GM23338 (cell line): Measurements from ENCODE around the gene TMEM273. TPM values are rescaled to one million over a fixed set of nuclear protein-coding genes. Genes with fewer than 3 reads are reported as not detected.

Experiments
- ATAC-seq: fragments of 200-7000 bp; cut with Tn5 transposase; 3 replicates; pipeline ENCODE4 v1.9.1; 2020
- DNase-seq: peaks from one replicate; pipeline ENCODE4 v3.0.0-alpha.2; 2015; ENCODE audit warnings: low spot score
- H2AFZ ChIP-seq: fragments of 200-600 bp; sonication (generic); 2 replicates; pipeline ENCODE4 v1.8.0; 2016; ENCODE audit warnings: antibody characterized with exemption, mild to moderate bottlenecking, moderate library complexity
- H3F3A ChIP-seq: fragments of 200-600 bp; sonication (generic); replicated peaks from 2 replicates; pipeline ENCODE4 v1.8.0; 2017; ENCODE audit warnings: antibody characterized with exemption, mixed run types, low read depth
- H3K27ac ChIP-seq: fragments of 200-600 bp; sonication (generic); 2 replicates; pipeline ENCODE4 v1.6.1; 2016; ENCODE audit warnings: low read depth
- H3K27me3 ChIP-seq: fragments of 200-600 bp; sonication (generic); 2 replicates; pipeline ENCODE4 v1.8.0; 2016; ENCODE audit warnings: mild to moderate bottlenecking, mixed run types, moderate library complexity; ENCODE audit not compliant: insufficient read depth
- H3K36me3 ChIP-seq: fragments of 200-600 bp; sonication (generic); 2 replicates; pipeline ENCODE4 v1.8.0; 2016; ENCODE audit warnings: mild to moderate bottlenecking; ENCODE audit not compliant: insufficient read depth
- H3K4me1 ChIP-seq: fragments of 200-600 bp; sonication (generic); 2 replicates; pipeline ENCODE4 v1.8.0; 2016; ENCODE audit warnings: mild to moderate bottlenecking, moderate library complexity; ENCODE audit not compliant: insufficient read depth
- H3K4me2 ChIP-seq: fragments of 200-600 bp; sonication (generic); 2 replicates; pipeline ENCODE4 v1.7.1; 2017; ENCODE audit warnings: mixed run types
- H3K4me3 ChIP-seq: fragments of 200-600 bp; sonication (generic); 2 replicates; pipeline ENCODE4 v1.6.1; 2016; ENCODE audit warnings: mixed run types
- H3K79me2 ChIP-seq: fragments of 200-600 bp; sonication (generic); replicated peaks from 2 replicates; pipeline ENCODE4 v1.8.0; 2017; ENCODE audit warnings: mild to moderate bottlenecking; ENCODE audit not compliant: insufficient read depth
- H3K9me2 ChIP-seq: fragments of 200-600 bp; sonication (generic); 2 replicates; pipeline ENCODE4 v1.8.0; 2017; ENCODE audit not compliant: insufficient read depth
- H4K20me1 ChIP-seq: fragments of 200-600 bp; sonication (generic); replicated peaks from 2 replicates; pipeline ENCODE4 v1.8.0; 2017; ENCODE audit warnings: mild to moderate bottlenecking; ENCODE audit not compliant: insufficient read depth
- H3K27ac Mint-ChIP-seq: 2 replicates; pipeline ENCODE4 v1.8.0; 2020; ENCODE audit warnings: inconsistent platforms, mild to moderate bottlenecking, moderate library complexity, mixed read lengths
- H3K27me3 Mint-ChIP-seq: 3 replicates; pipeline ENCODE4 v1.8.0; 2022; ENCODE audit warnings: low read depth, mild to moderate bottlenecking, moderate library complexity, mixed read lengths, inconsistent platforms; ENCODE audit not compliant: insufficient read depth, poor library complexity
- H3K36me3 Mint-ChIP-seq: 3 replicates; pipeline ENCODE4 v1.8.0; 2021; ENCODE audit warnings: low read depth, mild to moderate bottlenecking, inconsistent platforms, moderate library complexity, mixed read lengths
- H3K4me1 Mint-ChIP-seq: 3 replicates; pipeline ENCODE4 v1.8.0; 2020; ENCODE audit warnings: mild to moderate bottlenecking, inconsistent platforms, mixed read lengths
- H3K4me3 Mint-ChIP-seq: 3 replicates; pipeline ENCODE4 v1.8.0; 2021; ENCODE audit warnings: moderate library complexity, mild to moderate bottlenecking, inconsistent platforms, mixed read lengths
- H3K9me3 Mint-ChIP-seq: 3 replicates; pipeline ENCODE4 v1.8.0; 2020; ENCODE audit warnings: moderate library complexity, mild to moderate bottlenecking, inconsistent platforms, mixed read lengths
- CREB1 ChIP-seq: fragments of 250-450 bp; sonication (Bioruptor Pico); IDR thresholded peaks from 2 replicates; pipeline ENCODE4 v1.5.0; 2020; ENCODE audit warnings: low read depth, mild to moderate bottlenecking, moderate library complexity
- EZH2 ChIP-seq: fragments of 200-600 bp; sonication (generic); IDR thresholded peaks from one replicate; pipeline ENCODE4 v1.8.0; 2017; ENCODE audit warnings: antibody characterized with exemption, mild to moderate bottlenecking, low read depth; ENCODE audit not compliant: unreplicated experiment
- EZH2phosphoT487 ChIP-seq: fragments of 200-600 bp; sonication (generic); IDR thresholded peaks from one replicate; pipeline ENCODE4 v1.8.1; 2018; ENCODE audit warnings: antibody characterized with exemption; ENCODE audit not compliant: unreplicated experiment
- POLR2AphosphoS5 ChIP-seq: IDR thresholded peaks from 2 replicates; pipeline ENCODE4 v1.6.1; 2016; ENCODE audit warnings: antibody characterized with exemption, low read depth
- ZNF114 ChIP-seq: fragments of 250-450 bp; sonication (Bioruptor Pico); IDR thresholded peaks from 2 replicates; pipeline ENCODE4 v1.5.0; 2020; ENCODE audit warnings: mild to moderate bottlenecking, moderate library complexity
- ZNF331 ChIP-seq: fragments of 250-450 bp; sonication (Bioruptor Pico); IDR thresholded peaks from 2 replicates; pipeline ENCODE4 v1.5.0; 2020; ENCODE audit warnings: low read depth, mild to moderate bottlenecking, moderate library complexity
- polyA plus RNA-seq: library from polyadenylated mRNA; unstranded; fragments of >200 nt; fragmentation: Nextera tagmentation; extraction: Ambion mirVana; gene quantifications from 2 replicates; pipeline ENCODE4 v1.2.1, GENCODE V29; 2016
- total RNA-seq: library from RNA; depleted of rRNA; stranded (reverse); fragments of >200 nt; shearing (Covaris generic); gene quantifications from 2 replicates; pipeline ENCODE4 v1.2.3, GENCODE V29; 2014
- TF ChIP-seq, protein P1 (sequence below): fragments of 250-450 bp; sonication (Bioruptor Pico); IDR thresholded peaks from 2 replicates; pipeline ENCODE4 v1.5.0; 2020; ENCODE audit warnings: mild to moderate bottlenecking, moderate library complexity
- TF ChIP-seq, protein P2 (sequence below), 2 experiments: fragments of 200-600 bp in 1 of 2; sonication (generic) in 1 of 2; conservative IDR thresholded peaks; 2 replicates each; pipeline versions ENCODE4 v1.5.1 to v1.6.1; 2016 to 2017; ENCODE audit warnings: antibody characterized with exemption in 2 of 2, low read depth in 2 of 2, mild to moderate bottlenecking in 2 of 2, moderate library complexity in 1 of 2
- TF ChIP-seq, protein P3 (sequence below): IDR thresholded peaks from one replicate; pipeline ENCODE4 v1.6.1; 2018; ENCODE audit warnings: antibody characterized with exemption; ENCODE audit not compliant: unreplicated experiment

The TMEM273 gene
- total and polyA plus RNA-seq, 2 experiments from 2014 or later, result not detected

DNA sequence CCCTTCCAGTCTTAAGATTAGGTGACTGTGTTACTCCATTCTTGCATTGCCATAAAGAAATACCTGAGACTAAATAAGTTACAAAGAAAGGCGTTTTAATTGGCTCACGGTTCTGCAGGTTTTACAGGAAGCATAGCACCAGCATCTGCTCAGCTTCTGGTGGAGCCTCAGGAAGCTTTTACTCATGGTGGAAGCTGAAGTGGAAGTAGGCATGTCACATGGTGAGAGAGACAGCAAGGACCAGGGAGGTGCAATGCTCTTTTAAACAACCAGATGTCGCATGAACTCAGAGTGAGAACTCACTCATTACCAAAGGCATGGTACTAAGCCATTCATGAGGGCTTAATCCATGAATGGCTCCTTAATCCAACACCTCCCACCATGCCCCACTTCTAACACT is 34.0 kb upstream of the TMEM273 start:
- H3K79me2 ChIP-seq, result no peaks in the 10 kb centered on the region
- DNase-seq (no peak), ATAC-seq (no peak)

DNA sequence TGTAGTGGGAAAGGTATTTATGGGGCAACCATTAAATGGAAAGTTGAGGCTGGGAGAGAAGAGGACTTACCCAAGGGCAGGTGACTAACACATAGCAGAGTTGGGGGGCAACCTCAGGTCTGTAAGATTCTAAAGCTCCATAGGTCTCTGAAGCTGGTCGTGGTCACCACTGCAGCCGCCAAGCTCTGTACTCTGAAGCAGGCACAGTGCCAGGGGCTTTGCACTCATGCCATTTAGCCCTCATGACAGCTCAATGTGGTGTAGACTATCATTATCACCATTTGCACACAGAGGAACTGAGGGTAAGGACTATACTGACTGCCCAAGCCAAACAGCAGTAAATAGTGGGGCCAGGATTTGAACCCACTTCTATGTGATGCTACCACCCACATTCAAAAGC is 32.5 kb upstream of the TMEM273 start:
- Histone ChIP-seq H3K27me3 (no peaks in the 10 kb centered on the region), H3K27ac (no peak overlapping the region), H3K4me2 (no peak overlapping the region), H3K4me3 (no peak overlapping the region), H3K79me2 (no peaks in the 10 kb centered on the region), H2AFZ (no peak overlapping the region), H4K20me1 (no peaks in the 10 kb centered on the region), H3K9me2 (no peaks in the 10 kb centered on the region; the same call in 1 of the 2 replicates), H3K36me3 (no peaks in the 10 kb centered on the region), H3F3A (no peaks in the 10 kb centered on the region), H3K4me1 (no peaks in the 10 kb centered on the region)
- Mint-ChIP-seq H3K9me3 (no peaks in the 10 kb centered on the region), H3K27ac (no peak overlapping the region), H3K36me3 (no peaks in the 10 kb centered on the region; the same call in 2 of the 3 replicates), H3K4me3 (no peak overlapping the region), H3K4me1 (peaks cover 3% of the 10 kb centered on the region; the same call in 2 of the 3 replicates), H3K27me3 (no peaks in the 10 kb centered on the region)
- DNase-seq (no peak), ATAC-seq (no peak)
- TF ChIP-seq, protein P1, sequence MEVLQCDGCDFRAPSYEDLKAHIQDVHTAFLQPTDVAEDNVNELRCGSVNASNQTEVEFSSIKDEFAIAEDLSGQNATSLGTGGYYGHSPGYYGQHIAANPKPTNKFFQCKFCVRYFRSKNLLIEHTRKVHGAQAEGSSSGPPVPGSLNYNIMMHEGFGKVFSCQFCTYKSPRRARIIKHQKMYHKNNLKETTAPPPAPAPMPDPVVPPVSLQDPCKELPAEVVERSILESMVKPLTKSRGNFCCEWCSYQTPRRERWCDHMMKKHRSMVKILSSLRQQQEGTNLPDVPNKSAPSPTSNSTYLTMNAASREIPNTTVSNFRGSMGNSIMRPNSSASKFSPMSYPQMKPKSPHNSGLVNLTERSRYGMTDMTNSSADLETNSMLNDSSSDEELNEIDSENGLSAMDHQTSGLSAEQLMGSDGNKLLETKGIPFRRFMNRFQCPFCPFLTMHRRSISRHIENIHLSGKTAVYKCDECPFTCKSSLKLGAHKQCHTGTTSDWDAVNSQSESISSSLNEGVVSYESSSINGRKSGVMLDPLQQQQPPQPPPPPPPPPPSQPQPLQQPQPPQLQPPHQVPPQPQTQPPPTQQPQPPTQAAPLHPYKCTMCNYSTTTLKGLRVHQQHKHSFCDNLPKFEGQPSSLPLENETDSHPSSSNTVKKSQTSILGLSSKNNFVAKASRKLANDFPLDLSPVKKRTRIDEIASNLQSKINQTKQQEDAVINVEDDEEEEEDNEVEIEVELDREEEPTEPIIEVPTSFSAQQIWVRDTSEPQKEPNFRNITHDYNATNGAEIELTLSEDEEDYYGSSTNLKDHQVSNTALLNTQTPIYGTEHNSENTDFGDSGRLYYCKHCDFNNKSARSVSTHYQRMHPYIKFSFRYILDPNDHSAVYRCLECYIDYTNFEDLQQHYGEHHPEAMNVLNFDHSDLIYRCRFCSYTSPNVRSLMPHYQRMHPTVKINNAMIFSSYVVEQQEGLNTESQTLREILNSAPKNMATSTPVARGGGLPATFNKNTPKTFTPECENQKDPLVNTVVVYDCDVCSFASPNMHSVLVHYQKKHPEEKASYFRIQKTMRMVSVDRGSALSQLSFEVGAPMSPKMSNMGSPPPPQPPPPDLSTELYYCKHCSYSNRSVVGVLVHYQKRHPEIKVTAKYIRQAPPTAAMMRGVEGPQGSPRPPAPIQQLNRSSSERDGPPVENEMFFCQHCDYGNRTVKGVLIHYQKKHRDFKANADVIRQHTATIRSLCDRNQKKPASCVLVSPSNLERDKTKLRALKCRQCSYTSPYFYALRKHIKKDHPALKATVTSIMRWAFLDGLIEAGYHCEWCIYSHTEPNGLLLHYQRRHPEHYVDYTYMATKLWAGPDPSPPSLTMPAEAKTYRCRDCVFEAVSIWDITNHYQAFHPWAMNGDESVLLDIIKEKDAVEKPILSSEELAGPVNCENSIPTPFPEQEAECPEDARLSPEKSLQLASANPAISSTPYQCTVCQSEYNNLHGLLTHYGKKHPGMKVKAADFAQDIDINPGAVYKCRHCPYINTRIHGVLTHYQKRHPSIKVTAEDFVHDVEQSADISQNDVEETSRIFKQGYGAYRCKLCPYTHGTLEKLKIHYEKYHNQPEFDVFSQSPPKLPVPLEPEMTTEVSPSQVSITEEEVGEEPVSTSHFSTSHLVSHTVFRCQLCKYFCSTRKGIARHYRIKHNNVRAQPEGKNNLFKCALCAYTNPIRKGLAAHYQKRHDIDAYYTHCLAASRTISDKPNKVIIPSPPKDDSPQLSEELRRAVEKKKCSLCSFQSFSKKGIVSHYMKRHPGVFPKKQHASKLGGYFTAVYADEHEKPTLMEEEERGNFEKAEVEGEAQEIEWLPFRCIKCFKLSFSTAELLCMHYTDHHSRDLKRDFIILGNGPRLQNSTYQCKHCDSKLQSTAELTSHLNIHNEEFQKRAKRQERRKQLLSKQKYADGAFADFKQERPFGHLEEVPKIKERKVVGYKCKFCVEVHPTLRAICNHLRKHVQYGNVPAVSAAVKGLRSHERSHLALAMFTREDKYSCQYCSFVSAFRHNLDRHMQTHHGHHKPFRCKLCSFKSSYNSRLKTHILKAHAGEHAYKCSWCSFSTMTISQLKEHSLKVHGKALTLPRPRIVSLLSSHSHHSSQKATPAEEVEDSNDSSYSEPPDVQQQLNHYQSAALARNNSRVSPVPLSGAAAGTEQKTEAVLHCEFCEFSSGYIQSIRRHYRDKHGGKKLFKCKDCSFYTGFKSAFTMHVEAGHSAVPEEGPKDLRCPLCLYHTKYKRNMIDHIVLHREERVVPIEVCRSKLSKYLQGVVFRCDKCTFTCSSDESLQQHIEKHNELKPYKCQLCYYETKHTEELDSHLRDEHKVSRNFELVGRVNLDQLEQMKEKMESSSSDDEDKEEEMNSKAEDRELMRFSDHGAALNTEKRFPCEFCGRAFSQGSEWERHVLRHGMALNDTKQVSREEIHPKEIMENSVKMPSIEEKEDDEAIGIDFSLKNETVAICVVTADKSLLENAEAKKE (CRISPR knock-in tag), result no peak
- TF ChIP-seq CREB1 (no peak), POLR2AphosphoS5 (no peak), ZNF331 (no peak)

More for the DNA sequence above, 34.0 kb upstream of the TMEM273 start:
- no peaks in the 10 kb centered on the region for H3K4me1 ChIP-seq
- no peaks in the 10 kb centered on the region for H4K20me1 ChIP-seq
- no peak overlapping the region for H3K4me2 ChIP-seq
- H3K4me3 ChIP-seq, result no peak overlapping the region
- TF ChIP-seq EZH2 (no peak), ZNF331 (no peak), ZNF114 (no peak), EZH2phosphoT487 (no peak)
- TF ChIP-seq, protein P2, sequence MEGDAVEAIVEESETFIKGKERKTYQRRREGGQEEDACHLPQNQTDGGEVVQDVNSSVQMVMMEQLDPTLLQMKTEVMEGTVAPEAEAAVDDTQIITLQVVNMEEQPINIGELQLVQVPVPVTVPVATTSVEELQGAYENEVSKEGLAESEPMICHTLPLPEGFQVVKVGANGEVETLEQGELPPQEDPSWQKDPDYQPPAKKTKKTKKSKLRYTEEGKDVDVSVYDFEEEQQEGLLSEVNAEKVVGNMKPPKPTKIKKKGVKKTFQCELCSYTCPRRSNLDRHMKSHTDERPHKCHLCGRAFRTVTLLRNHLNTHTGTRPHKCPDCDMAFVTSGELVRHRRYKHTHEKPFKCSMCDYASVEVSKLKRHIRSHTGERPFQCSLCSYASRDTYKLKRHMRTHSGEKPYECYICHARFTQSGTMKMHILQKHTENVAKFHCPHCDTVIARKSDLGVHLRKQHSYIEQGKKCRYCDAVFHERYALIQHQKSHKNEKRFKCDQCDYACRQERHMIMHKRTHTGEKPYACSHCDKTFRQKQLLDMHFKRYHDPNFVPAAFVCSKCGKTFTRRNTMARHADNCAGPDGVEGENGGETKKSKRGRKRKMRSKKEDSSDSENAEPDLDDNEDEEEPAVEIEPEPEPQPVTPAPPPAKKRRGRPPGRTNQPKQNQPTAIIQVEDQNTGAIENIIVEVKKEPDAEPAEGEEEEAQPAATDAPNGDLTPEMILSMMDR (conservative IDR thresholded peaks at IDR 0.05; ENCODE audit: low read depth in 2 of 2), result peak in 1 of 2 experiments; percentile 14; a peak in 1 of 4 replicates
- TF ChIP-seq, protein P3, sequence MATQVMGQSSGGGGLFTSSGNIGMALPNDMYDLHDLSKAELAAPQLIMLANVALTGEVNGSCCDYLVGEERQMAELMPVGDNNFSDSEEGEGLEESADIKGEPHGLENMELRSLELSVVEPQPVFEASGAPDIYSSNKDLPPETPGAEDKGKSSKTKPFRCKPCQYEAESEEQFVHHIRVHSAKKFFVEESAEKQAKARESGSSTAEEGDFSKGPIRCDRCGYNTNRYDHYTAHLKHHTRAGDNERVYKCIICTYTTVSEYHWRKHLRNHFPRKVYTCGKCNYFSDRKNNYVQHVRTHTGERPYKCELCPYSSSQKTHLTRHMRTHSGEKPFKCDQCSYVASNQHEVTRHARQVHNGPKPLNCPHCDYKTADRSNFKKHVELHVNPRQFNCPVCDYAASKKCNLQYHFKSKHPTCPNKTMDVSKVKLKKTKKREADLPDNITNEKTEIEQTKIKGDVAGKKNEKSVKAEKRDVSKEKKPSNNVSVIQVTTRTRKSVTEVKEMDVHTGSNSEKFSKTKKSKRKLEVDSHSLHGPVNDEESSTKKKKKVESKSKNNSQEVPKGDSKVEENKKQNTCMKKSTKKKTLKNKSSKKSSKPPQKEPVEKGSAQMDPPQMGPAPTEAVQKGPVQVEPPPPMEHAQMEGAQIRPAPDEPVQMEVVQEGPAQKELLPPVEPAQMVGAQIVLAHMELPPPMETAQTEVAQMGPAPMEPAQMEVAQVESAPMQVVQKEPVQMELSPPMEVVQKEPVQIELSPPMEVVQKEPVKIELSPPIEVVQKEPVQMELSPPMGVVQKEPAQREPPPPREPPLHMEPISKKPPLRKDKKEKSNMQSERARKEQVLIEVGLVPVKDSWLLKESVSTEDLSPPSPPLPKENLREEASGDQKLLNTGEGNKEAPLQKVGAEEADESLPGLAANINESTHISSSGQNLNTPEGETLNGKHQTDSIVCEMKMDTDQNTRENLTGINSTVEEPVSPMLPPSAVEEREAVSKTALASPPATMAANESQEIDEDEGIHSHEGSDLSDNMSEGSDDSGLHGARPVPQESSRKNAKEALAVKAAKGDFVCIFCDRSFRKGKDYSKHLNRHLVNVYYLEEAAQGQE, result no peak
- H2AFZ ChIP-seq, result no peak overlapping the region
- no peaks in the 10 kb centered on the region for H3K36me3 ChIP-seq
- Mint-ChIP-seq H3K27ac (no peak overlapping the region), H3K27me3 (peaks cover 3% of the 10 kb centered on the region), H3K4me1 (peaks cover 3% of the 10 kb centered on the region; the same call in 2 of the 3 replicates), H3K36me3 (no peaks in the 10 kb centered on the region; the same call in 2 of the 3 replicates), H3K4me3 (no peak overlapping the region), H3K9me3 (no peaks in the 10 kb centered on the region)
- H3F3A ChIP-seq, result no peaks in the 10 kb centered on the region
- no peaks in the 10 kb centered on the region for H3K27me3 ChIP-seq
- no peaks in the 10 kb centered on the region; the same call in 1 of the 2 replicates for H3K9me2 ChIP-seq
- no peak overlapping the region for H3K27ac ChIP-seq
